ENCODE results near the gene BANF1. TPM values are rescaled to one million over a fixed set of nuclear protein-coding genes. Genes with fewer than 3 reads are reported as not detected.

Gene BANF1
- total and polyA plus RNA-seq, 2 donors (not counting 3 experiments of a cell fraction or from before 2014, with no cell fraction given): 269 to 376 TPM

DNA sequence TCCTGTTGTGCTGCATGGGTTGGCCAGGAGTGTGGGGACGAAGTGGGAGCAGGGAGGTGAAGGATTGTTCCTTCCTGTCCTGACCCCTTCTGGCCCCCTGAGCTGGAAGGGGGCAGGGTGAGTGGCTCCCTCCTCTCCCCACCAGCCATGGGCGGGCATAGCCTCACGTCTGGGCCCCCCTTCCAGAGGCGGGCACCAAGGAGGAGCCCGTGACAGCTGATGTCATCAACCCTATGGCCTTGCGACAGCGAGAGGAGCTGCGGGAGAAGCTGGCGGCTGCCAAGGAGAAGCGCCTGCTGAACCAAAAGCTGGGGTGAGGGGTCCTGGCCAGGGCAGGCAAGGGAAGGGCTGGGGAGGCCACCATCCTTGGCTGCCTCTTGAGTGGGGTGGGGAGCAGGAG is 37.4 kb upstream of the BANF1 start:
- TF ChIP-seq POLR2AphosphoS5 (IDR thresholded peaks at IDR 0.05; ENCODE audit: insufficient read depth, low read depth, low read length) (no peak), FOS (IDR thresholded peaks at IDR 0.05; ENCODE audit: borderline replicate concordance, insufficient read depth, low read length) (no peak), MYC (IDR thresholded peaks at IDR 0.05; ENCODE audit: low read depth, low read length) (no peak), POLR2A (IDR thresholded peaks at IDR 0.05; ENCODE audit: low read depth, low read length) (no peak), JUN (IDR thresholded peaks at IDR 0.05; ENCODE audit: borderline replicate concordance, insufficient read depth, insufficient read length, low read depth) (no peak), EZH2 (IDR thresholded peaks at IDR 0.05; ENCODE audit: borderline replicate concordance, low read depth, low read length, severe bottlenecking) (no peak), MAX (IDR thresholded peaks at IDR 0.05; ENCODE audit: insufficient read depth, insufficient read length) (no peak), GATA2 (IDR thresholded peaks at IDR 0.05; ENCODE audit: insufficient read depth, insufficient read length, low read depth, low read length) (no peak)
- TF ChIP-seq, protein P1, sequence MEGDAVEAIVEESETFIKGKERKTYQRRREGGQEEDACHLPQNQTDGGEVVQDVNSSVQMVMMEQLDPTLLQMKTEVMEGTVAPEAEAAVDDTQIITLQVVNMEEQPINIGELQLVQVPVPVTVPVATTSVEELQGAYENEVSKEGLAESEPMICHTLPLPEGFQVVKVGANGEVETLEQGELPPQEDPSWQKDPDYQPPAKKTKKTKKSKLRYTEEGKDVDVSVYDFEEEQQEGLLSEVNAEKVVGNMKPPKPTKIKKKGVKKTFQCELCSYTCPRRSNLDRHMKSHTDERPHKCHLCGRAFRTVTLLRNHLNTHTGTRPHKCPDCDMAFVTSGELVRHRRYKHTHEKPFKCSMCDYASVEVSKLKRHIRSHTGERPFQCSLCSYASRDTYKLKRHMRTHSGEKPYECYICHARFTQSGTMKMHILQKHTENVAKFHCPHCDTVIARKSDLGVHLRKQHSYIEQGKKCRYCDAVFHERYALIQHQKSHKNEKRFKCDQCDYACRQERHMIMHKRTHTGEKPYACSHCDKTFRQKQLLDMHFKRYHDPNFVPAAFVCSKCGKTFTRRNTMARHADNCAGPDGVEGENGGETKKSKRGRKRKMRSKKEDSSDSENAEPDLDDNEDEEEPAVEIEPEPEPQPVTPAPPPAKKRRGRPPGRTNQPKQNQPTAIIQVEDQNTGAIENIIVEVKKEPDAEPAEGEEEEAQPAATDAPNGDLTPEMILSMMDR (IDR thresholded peaks at IDR 0.05; ENCODE audit: extremely low read depth in 1 of 2, insufficient read depth in 1 of 2, low read depth in 1 of 2, low read length in 2 of 2): no peak
- CTCF ChIA-PET: interaction anchor here (1.0 to 1.5 kb wide), 2 partner anchors 74 to 80 kb away, joined by 3 to 8 read pairs; partner anchors contain the start of gene CCDC85B
- POLR2A ChIA-PET: no interaction called here

More for the DNA sequence above, 37.4 kb upstream of the BANF1 start:
- H3K9ac ChIP-seq (replicated peaks; ENCODE audit: extremely low read depth, insufficient read depth, low read length): no peak overlapping the region
- no peak overlapping the region for H2AFZ ChIP-seq (ENCODE audit: low read depth, low read length)
- dilution Hi-C loops (cut with MboI; ENCODE audit: extremely low pct_ligation_motif_present, low sequenced_read_pairs) (no loop called here), intact Hi-C loops (cut with micrococcal nuclease) (no loop called here)
- no peaks in the 10 kb centered on the region for H3K9me3 ChIP-seq (replicated peaks; ENCODE audit: control insufficient read depth, insufficient read depth, low read length)
- BruUV-seq (replicated peaks): no TSS peak
- FAIRE-seq (no peak), DNase-seq (ENCODE audit: low read depth, low spot score) (no peak)
- peaks cover 9 to 49% of the 10 kb centered on the region in 2 experiments for H3K36me3 ChIP-seq (ENCODE audit: control insufficient read depth in 2 of 2, extremely low read depth in 1 of 2, insufficient read depth in 2 of 2, low read length in 2 of 2)
- no peak overlapping the region for H3K27ac ChIP-seq (ENCODE audit: insufficient read depth, low read depth, low read length)
- H3K27me3 ChIP-seq (ENCODE audit: control insufficient read depth in 2 of 2, insufficient read depth in 2 of 2, low read length in 2 of 2): no peaks in the 10 kb centered on the region
- H3K4me3 ChIP-seq (replicated peaks in 1 of 3; ENCODE audit: insufficient read depth in 1 of 3, low read depth in 1 of 3, low read length in 3 of 3): no peak overlapping the region
- H4K20me1 ChIP-seq (replicated peaks; ENCODE audit: control insufficient read depth, extremely low read depth, insufficient read depth, low read length): no peaks in the 10 kb centered on the region
- H3K9me1 ChIP-seq (replicated peaks; ENCODE audit: control insufficient read depth, extremely low read depth, insufficient read depth, low read length): no peaks in the 10 kb centered on the region
- H3K4me1 ChIP-seq (ENCODE audit: control insufficient read depth, extremely low read depth, insufficient read depth, low read length): peaks cover 11% of the 10 kb centered on the region
- H3K4me2 ChIP-seq (ENCODE audit: insufficient read depth, low read length): no peak overlapping the region
- H3K79me2 ChIP-seq (ENCODE audit: control insufficient read depth, insufficient read depth, low read length): peaks cover 28% of the 10 kb centered on the region

Data from endothelial cell of umbilical vein (primary cell).